K562 (cell line): ENCODE results near the gene SLC13A4. TPM values are rescaled to one million over a fixed set of nuclear protein-coding genes. Genes with fewer than 3 reads are reported as not detected.
A peak's percentile ranks its signal among the peaks of the same experiment; 100 is the strongest.

ENCODE experiments used
- ARID2 ChIP-seq: fragments of 450-650 bp; IDR thresholded peaks from 2 replicates; pipeline ENCODE4 v1.6.1; 2017; ENCODE audit warnings: antibody characterized with exemption, mild to moderate bottlenecking
- BDP1 ChIP-seq: IDR thresholded peaks from 3 replicates; pipeline ENCODE4 v1.6.1; 2011; ENCODE audit not compliant: insufficient read length, insufficient read depth
- BHLHE40 ChIP-seq: IDR thresholded peaks from 2 replicates; pipeline ENCODE4 v1.6.1; 2011; ENCODE audit warnings: low read length, improper control_type of control experiment
- CREB1 ChIP-seq, 2 experiments: sonication (generic) in 1 of 2; formaldehyde crosslinking in 1 of 2; IDR thresholded peaks; 2 replicates each; pipeline versions ENCODE4 v1.6.1 to v1.8.0; 2012 to 2022; ENCODE audit warnings: inconsistent platforms in 1 of 2, mild to moderate bottlenecking in 1 of 2, missing genetic modification reagents in 1 of 2, moderate library complexity in 1 of 2
- CUX1 ChIP-seq: fragments of 200-800 bp; sonication (Bioruptor generic); IDR thresholded peaks from 2 replicates; pipeline ENCODE4 v1.6.1; 2016; ENCODE audit warnings: missing genetic modification characterization, missing compliant biosample characterization
- DPF2 ChIP-seq: fragments of 450-650 bp; IDR thresholded peaks from 2 replicates; pipeline ENCODE4 v1.6.1; 2016
- FOXM1 ChIP-seq, 2 experiments: fragments of 450-650 bp in 1 of 2; sonication (generic) in 1 of 2; formaldehyde crosslinking in 1 of 2; IDR thresholded peaks; 2 replicates each; pipeline versions ENCODE4 v1.6.1 to v1.9.0; 2017 to 2022; ENCODE audit warnings: low read depth in 2 of 2, mild to moderate bottlenecking in 2 of 2, missing genetic modification reagents in 1 of 2, moderate library complexity in 1 of 2
- GTF2F1 ChIP-seq: IDR thresholded peaks from 2 replicates; pipeline ENCODE4 v1.6.1; 2011; ENCODE audit warnings: low read depth, low read length, improper control_type of control experiment
- HNRNPH1 ChIP-seq: fragments of 200-400 bp; formaldehyde crosslinking; optimal IDR thresholded peaks from 2 replicates; pipeline ENCODE3; 2017; ENCODE audit warnings: low read depth, mild to moderate bottlenecking, low read length, moderate library complexity
- L3MBTL2 ChIP-seq: fragments of 450-650 bp; IDR thresholded peaks from 2 replicates; pipeline ENCODE4 v1.6.1; 2016; ENCODE audit warnings: mild to moderate bottlenecking, moderate library complexity
- MEF2A ChIP-seq: IDR thresholded peaks from 2 replicates; pipeline ENCODE4 v1.6.1; 2011; ENCODE audit warnings: low read depth, mild to moderate bottlenecking, low read length, moderate library complexity; ENCODE audit not compliant: control insufficient read depth
- PHF20 ChIP-seq: fragments of 450-650 bp; IDR thresholded peaks from 2 replicates; pipeline ENCODE4 v1.6.1; 2018; ENCODE audit not compliant: partially characterized antibody
- PML ChIP-seq: IDR thresholded peaks from 2 replicates; pipeline ENCODE4 v1.6.1; 2012; ENCODE audit warnings: low read length, inconsistent platforms
- PPARD ChIP-seq: fragments of 250-450 bp; sonication (Bioruptor Pico); IDR thresholded peaks from 2 replicates; pipeline ENCODE4 v1.8.0; 2022; ENCODE audit warnings: inconsistent platforms, mild to moderate bottlenecking, moderate library complexity
- PTTG1 ChIP-seq: fragments of 450-650 bp; IDR thresholded peaks from 2 replicates; pipeline ENCODE4 v1.6.1; 2016; ENCODE audit warnings: low read depth, mild to moderate bottlenecking, missing genetic modification characterization, missing compliant biosample characterization
- RBM15 ChIP-seq: fragments of 200-400 bp; formaldehyde crosslinking; IDR thresholded peaks from 2 replicates; pipeline ENCODE4 v1.6.1; 2018; ENCODE audit warnings: mild to moderate bottlenecking, low read length, moderate library complexity; ENCODE audit not compliant: insufficient read depth
- SAFB2 ChIP-seq: fragments of 200-400 bp; formaldehyde crosslinking; IDR thresholded peaks from 2 replicates; pipeline ENCODE4 v1.6.1; 2018; ENCODE audit warnings: borderline replicate concordance, low read length, low read depth, moderate library complexity; ENCODE audit not compliant: severe bottlenecking
- SMAD1 ChIP-seq: fragments of 150-350 bp; IDR thresholded peaks from 2 replicates; pipeline ENCODE4 v1.6.1; 2014; ENCODE audit warnings: low read length, low read depth; ENCODE audit not compliant: partially characterized antibody
- SRSF3 ChIP-seq: fragments of 200-400 bp; formaldehyde crosslinking; IDR thresholded peaks from 2 replicates; pipeline ENCODE4 v1.6.1; 2016; ENCODE audit warnings: mild to moderate bottlenecking, low read length, moderate library complexity; ENCODE audit not compliant: insufficient read depth
- TBP ChIP-seq: optimal IDR thresholded peaks from 2 replicates; pipeline ENCODE3; 2011; ENCODE audit warnings: low read depth, low read length, improper control_type of control experiment
- TSC22D4 ChIP-seq: fragments of 450-650 bp; IDR thresholded peaks from 2 replicates; pipeline ENCODE4 v1.6.1; 2016; ENCODE audit warnings: missing genetic modification characterization, missing biosample characterization, control low read depth
- ZBTB1 ChIP-seq: sonication (generic); formaldehyde crosslinking; IDR thresholded peaks from 2 replicates; pipeline ENCODE4 v1.8.1; 2023; ENCODE audit warnings: missing genetic modification reagents, low read depth, mild to moderate bottlenecking, borderline replicate concordance
- ZNF124 ChIP-seq: sonication (generic); formaldehyde crosslinking; IDR thresholded peaks from 2 replicates; pipeline ENCODE4 v1.8.1; 2022; ENCODE audit warnings: missing genetic modification reagents
- ZNF140 ChIP-seq: fragments of 250-450 bp; sonication (Bioruptor Pico); IDR thresholded peaks from 2 replicates; pipeline ENCODE4 v1.8.0; 2021; ENCODE audit warnings: moderate library complexity, mild to moderate bottlenecking, inconsistent platforms
- ZNF174 ChIP-seq: fragments of 250-450 bp; sonication (Bioruptor Pico); IDR thresholded peaks from 2 replicates; pipeline ENCODE4 v1.4.0; 2020; ENCODE audit warnings: mild to moderate bottlenecking
- ZNF184 ChIP-seq: sonication (generic); formaldehyde crosslinking; IDR thresholded peaks from 2 replicates; pipeline ENCODE4 v1.5.0; 2020; ENCODE audit warnings: missing genetic modification reagents
- ZNF668 ChIP-seq: fragments of 250-450 bp; sonication (Bioruptor Pico); IDR thresholded peaks from 2 replicates; pipeline ENCODE4 v1.8.0; 2022; ENCODE audit warnings: mild to moderate bottlenecking, inconsistent platforms
- ZSCAN29 ChIP-seq: fragments of 450-650 bp; IDR thresholded peaks from 2 replicates; pipeline ENCODE4 v1.6.1; 2017
- polyA plus RNA-seq, 8 experiments: library from polyadenylated mRNA; depleted of rRNA in 4 of 8; stranded (reverse) in 5 of 8; unstranded in 3 of 8; fragments of >200 nt; fragmentation: Nextera tagmentation in 2 of 8; fragmentation: Illumina TruSeq in 1 of 8; extraction: Ambion mirVana in 2 of 8; extraction: Trizol in 1 of 8; gene quantifications; 2 replicates each; pipeline versions ENCODE4 v1.2.1 to v1.2.3, GENCODE V29; 2011 to 2014; ENCODE audit warnings: inconsistent platforms in 1 of 8, missing spikeins in 1 of 8
- total RNA-seq, 7 experiments: library from RNA; depleted of rRNA in 6 of 7; stranded (reverse); fragments of >200 nt in 6 of 7; fragmentation: Illumina TruSeq in 2 of 7; extraction: Trizol in 2 of 7; gene quantifications; 2 replicates each; pipeline versions ENCODE4 v1.2.1 to v1.2.3, GENCODE V29; 2011 to 2021; ENCODE audit warnings: low replicate concordance in 1 of 7

SLC13A4 gene
- total and polyA plus RNA-seq, 9 of the 15 experiments (the other 6 are each of a cell fraction or from before 2014, with no cell fraction given) = 0.11 to 1.0 (median 0.36) TPM

GRCh38 chr7:135664046-135664589, 63.9 kb downstream of the SLC13A4 start (continued):
- TF ChIP-seq FOXM1 (IDR thresholded peaks at IDR 0.05; ENCODE audit: low read depth) (peak; percentile 87), FOXM1 (CRISPR knock-in tag; IDR thresholded peaks at IDR 0.05; ENCODE audit: low read depth) (no peak), CREB1 (IDR thresholded peaks at IDR 0.05) (peak; percentile 70; the same call in 1 of the 2 replicates), CREB1 (CRISPR knock-in tag; IDR thresholded peaks at IDR 0.05) (no peak), HNRNPH1 (no peak), PPARD (CRISPR knock-in tag) (no peak), ZNF124 (CRISPR knock-in tag) (no peak), TSC22D4 (tag) (no peak), RBM15 (no peak), ZNF140 (no peak), PTTG1 (tag) (no peak), ARID2 (no peak), ZBTB1 (CRISPR knock-in tag) (no peak), TBP (peak; percentile 34), SMAD1 (no peak), PML (peak; percentile 93), BDP1 (no peak), ZNF174 (CRISPR knock-in tag) (no peak), SRSF3 (no peak), CUX1 (no peak), DPF2 (peak; percentile 99), SAFB2 (no peak), L3MBTL2 (no peak), PHF20 (no peak), GTF2F1 (no peak), BHLHE40 (no peak), MEF2A (no peak), ZSCAN29 (no peak; the same call in 1 of the 2 replicates), ZNF184 (no peak), ZNF668 (no peak)
